GM12878 (cell line): ENCODE results near the gene FAS. TPM values are rescaled to one million over a fixed set of nuclear protein-coding genes. Genes with fewer than 3 reads are reported as not detected.

Experiments
- BCL11A ChIP-seq: IDR thresholded peaks from 2 replicates; pipeline ENCODE4 v1.6.1; 2011; ENCODE audit warnings: low read depth, low read length
- BRCA1 ChIP-seq: IDR thresholded peaks from 2 replicates; pipeline ENCODE4 v1.6.1; 2011; ENCODE audit warnings: low read depth, low read length, improper control_type of control experiment
- CHD2 ChIP-seq: IDR thresholded peaks from 2 replicates; pipeline ENCODE4 v1.6.1; 2011; ENCODE audit warnings: low read depth, low read length, improper control_type of control experiment, borderline replicate concordance
- CREB1 ChIP-seq: IDR thresholded peaks from 2 replicates; pipeline ENCODE4 v1.6.1; 2012; ENCODE audit warnings: low read depth, mild to moderate bottlenecking, inconsistent platforms
- ESRRA ChIP-seq: IDR thresholded peaks from 2 replicates; pipeline ENCODE4 v1.6.1; 2012; ENCODE audit warnings: mild to moderate bottlenecking, low read length, improper control_type of control experiment
- GABPA ChIP-seq: IDR thresholded peaks from 2 replicates; pipeline ENCODE4 v1.6.1; 2014; ENCODE audit warnings: antibody characterized with exemption, low read depth, mild to moderate bottlenecking, inconsistent platforms
- GATAD2B ChIP-seq: fragments of 450-650 bp; conservative IDR thresholded peaks from 2 replicates; pipeline ENCODE4 v1.6.1; 2017; ENCODE audit warnings: low read depth, mild to moderate bottlenecking, moderate library complexity
- HDAC6 ChIP-seq: fragments of 200-600 bp; sonication (generic); IDR thresholded peaks from one replicate; pipeline ENCODE4 v1.8.0; 2017; ENCODE audit warnings: antibody characterized with exemption; ENCODE audit not compliant: unreplicated experiment
- HDGF ChIP-seq: fragments of 450-650 bp; IDR thresholded peaks from 2 replicates; pipeline ENCODE4 v1.6.1; 2016; ENCODE audit warnings: antibody characterized with exemption
- MTA3 ChIP-seq: IDR thresholded peaks from 2 replicates; pipeline ENCODE4 v1.6.1; 2012; ENCODE audit warnings: low read length, inconsistent platforms, borderline replicate concordance
- MYB ChIP-seq: fragments of 150-350 bp; IDR thresholded peaks from 2 replicates; pipeline ENCODE4 v1.6.1; 2014; ENCODE audit warnings: mild to moderate bottlenecking, low read depth, low read length, borderline replicate concordance
- NFYA ChIP-seq: IDR thresholded peaks from 2 replicates; pipeline ENCODE4 v1.6.1; 2011; ENCODE audit warnings: low read depth, mild to moderate bottlenecking, low read length, improper control_type of control experiment, borderline replicate concordance
- NR2F1 ChIP-seq: fragments of 450-650 bp; conservative IDR thresholded peaks from 2 replicates; pipeline ENCODE4 v1.6.1; 2017; ENCODE audit warnings: mild to moderate bottlenecking
- NRF1 ChIP-seq: conservative IDR thresholded peaks from 2 replicates; pipeline ENCODE4 v1.6.1; 2011; ENCODE audit warnings: mild to moderate bottlenecking, low read depth, low read length, improper control_type of control experiment
- POLR2A ChIP-seq: IDR thresholded peaks from 2 replicates; pipeline ENCODE4 v1.6.1; 2011; ENCODE audit warnings: low read depth, mild to moderate bottlenecking, low read length
- RELA ChIP-seq: fragments of 450-650 bp; IDR thresholded peaks from 2 replicates; pipeline ENCODE4 v1.8.0; 2014; ENCODE audit warnings: borderline replicate concordance; ENCODE audit not compliant: partially characterized antibody
- RUNX3 ChIP-seq: IDR thresholded peaks from 2 replicates; pipeline ENCODE4 v1.6.1; 2012; ENCODE audit warnings: low read length, inconsistent platforms
- SMC3 ChIP-seq: IDR thresholded peaks from 2 replicates; pipeline ENCODE4 v1.6.1; 2011; ENCODE audit warnings: low read length, improper control_type of control experiment, borderline replicate concordance
- SREBF2 ChIP-seq: IDR thresholded peaks from 2 replicates; pipeline ENCODE4 v1.6.1; 2012; ENCODE audit warnings: mild to moderate bottlenecking, low read length
- TCF12 ChIP-seq: IDR thresholded peaks from 2 replicates; pipeline ENCODE4 v1.6.1; 2011; ENCODE audit warnings: low read depth, mild to moderate bottlenecking, low read length
- ZZZ3 ChIP-seq: IDR thresholded peaks from 2 replicates; pipeline ENCODE4 v1.6.1; 2011; ENCODE audit warnings: low read depth; ENCODE audit not compliant: control insufficient read depth, insufficient read length
- polyA plus RNA-seq, 11 experiments: library from polyadenylated mRNA; depleted of rRNA in 4 of 11; unstranded in 6 of 11; stranded (reverse) in 5 of 11; fragments of >200 nt; fragmentation: Nextera tagmentation in 4 of 11; fragmentation: Illumina TruSeq in 1 of 11; extraction: Ambion mirVana in 4 of 11; extraction: Trizol in 1 of 11; gene quantifications; 1 replicate in 1 of 11; 2 replicates in 10 of 11; pipeline versions ENCODE4 v1.2.1 to v1.2.3, GENCODE V29; 2011 to 2016; ENCODE audit warnings: inconsistent platforms in 2 of 11, missing spikeins in 2 of 11, low read depth in 1 of 11
- total RNA-seq, 4 experiments: library from RNA; depleted of rRNA in 3 of 4; stranded (reverse); fragments of >200 nt in 3 of 4; fragmentation: Illumina TruSeq in 1 of 4; extraction: Trizol in 1 of 4; gene quantifications; 2 replicates each; pipeline versions ENCODE4 v1.2.1 to v1.2.3, GENCODE V29; 2013 to 2021
- TF ChIP-seq, protein P1 (sequence below): IDR thresholded peaks from 2 replicates; pipeline ENCODE4 v1.6.1; 2012; ENCODE audit warnings: low read depth, low read length, improper control_type of control experiment
- TF ChIP-seq, protein P2 (sequence below): fragments of 450-650 bp; IDR thresholded peaks from 2 replicates; pipeline ENCODE4 v1.6.1; 2016; ENCODE audit warnings: mild to moderate bottlenecking, moderate library complexity, borderline replicate concordance
- TF ChIP-seq, protein P3 (sequence below): fragments of 450-650 bp; IDR thresholded peaks from 2 replicates; pipeline ENCODE4 v1.6.1; 2016; ENCODE audit warnings: mild to moderate bottlenecking
- TF ChIP-seq, protein P4 (sequence below): fragments of 450-650 bp; IDR thresholded peaks from 2 replicates; pipeline ENCODE4 v1.6.1; 2017; ENCODE audit warnings: mild to moderate bottlenecking, low read depth, inconsistent platforms; ENCODE audit not compliant: poor library complexity, severe bottlenecking

The FAS gene
- total and polyA plus RNA-seq, 10 of the 15 experiments (the other 5 are each of a cell fraction or from before 2014, with no cell fraction given), result 50.1 to 147 (median 69.9) TPM

DNA sequence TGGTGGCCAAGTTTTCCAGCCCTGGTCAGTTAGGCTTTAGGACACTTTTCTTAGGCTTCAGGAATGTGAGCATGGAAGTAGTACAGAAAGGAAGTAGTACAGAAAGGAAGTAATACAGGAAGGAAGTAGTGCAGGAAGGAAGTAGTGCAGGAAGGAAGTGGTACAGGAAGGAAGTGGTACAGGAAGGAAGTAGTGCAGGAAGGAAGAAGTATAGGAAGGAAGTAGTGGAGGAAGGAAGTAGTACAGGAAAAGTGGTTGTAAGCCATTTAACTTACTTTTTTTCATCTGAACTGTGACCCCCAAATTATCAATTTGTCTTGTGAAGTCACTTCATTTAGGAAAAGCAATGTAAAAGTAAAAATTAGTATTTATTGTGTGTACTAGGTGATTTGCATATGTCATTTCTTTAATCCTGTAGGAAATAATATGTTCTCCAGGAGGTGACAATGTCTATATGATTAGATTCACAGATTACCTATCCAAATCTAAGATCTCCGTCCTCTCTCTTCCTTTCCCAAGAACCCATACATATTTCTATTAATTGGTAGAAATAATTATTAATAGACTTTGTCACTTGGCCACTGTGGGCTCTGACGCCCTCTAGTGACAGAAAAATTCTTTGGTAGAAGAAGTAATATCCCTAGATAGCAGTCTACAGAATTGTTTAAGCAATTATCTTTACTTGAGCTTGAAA lies 3.9 kb upstream of the FAS start (continued):
- no peak for TF ChIP-seq NR2F1
- TF ChIP-seq BCL11A, result no peak
- TF ChIP-seq HDAC6, result no peak
- TF ChIP-seq, protein P1, sequence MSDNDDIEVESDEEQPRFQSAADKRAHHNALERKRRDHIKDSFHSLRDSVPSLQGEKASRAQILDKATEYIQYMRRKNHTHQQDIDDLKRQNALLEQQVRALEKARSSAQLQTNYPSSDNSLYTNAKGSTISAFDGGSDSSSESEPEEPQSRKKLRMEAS, result no peak
- TF ChIP-seq GABPA, result no peak
- TF ChIP-seq SMC3, result peak; percentile 77; the same call in 1 of the 2 replicates
- no peak for TF ChIP-seq CREB1
- TF ChIP-seq MYB, result no peak
- TF ChIP-seq POLR2A, result no peak
- TF ChIP-seq GATAD2B, result no peak
- TF ChIP-seq NFYA, result no peak
- TF ChIP-seq, protein P2, sequence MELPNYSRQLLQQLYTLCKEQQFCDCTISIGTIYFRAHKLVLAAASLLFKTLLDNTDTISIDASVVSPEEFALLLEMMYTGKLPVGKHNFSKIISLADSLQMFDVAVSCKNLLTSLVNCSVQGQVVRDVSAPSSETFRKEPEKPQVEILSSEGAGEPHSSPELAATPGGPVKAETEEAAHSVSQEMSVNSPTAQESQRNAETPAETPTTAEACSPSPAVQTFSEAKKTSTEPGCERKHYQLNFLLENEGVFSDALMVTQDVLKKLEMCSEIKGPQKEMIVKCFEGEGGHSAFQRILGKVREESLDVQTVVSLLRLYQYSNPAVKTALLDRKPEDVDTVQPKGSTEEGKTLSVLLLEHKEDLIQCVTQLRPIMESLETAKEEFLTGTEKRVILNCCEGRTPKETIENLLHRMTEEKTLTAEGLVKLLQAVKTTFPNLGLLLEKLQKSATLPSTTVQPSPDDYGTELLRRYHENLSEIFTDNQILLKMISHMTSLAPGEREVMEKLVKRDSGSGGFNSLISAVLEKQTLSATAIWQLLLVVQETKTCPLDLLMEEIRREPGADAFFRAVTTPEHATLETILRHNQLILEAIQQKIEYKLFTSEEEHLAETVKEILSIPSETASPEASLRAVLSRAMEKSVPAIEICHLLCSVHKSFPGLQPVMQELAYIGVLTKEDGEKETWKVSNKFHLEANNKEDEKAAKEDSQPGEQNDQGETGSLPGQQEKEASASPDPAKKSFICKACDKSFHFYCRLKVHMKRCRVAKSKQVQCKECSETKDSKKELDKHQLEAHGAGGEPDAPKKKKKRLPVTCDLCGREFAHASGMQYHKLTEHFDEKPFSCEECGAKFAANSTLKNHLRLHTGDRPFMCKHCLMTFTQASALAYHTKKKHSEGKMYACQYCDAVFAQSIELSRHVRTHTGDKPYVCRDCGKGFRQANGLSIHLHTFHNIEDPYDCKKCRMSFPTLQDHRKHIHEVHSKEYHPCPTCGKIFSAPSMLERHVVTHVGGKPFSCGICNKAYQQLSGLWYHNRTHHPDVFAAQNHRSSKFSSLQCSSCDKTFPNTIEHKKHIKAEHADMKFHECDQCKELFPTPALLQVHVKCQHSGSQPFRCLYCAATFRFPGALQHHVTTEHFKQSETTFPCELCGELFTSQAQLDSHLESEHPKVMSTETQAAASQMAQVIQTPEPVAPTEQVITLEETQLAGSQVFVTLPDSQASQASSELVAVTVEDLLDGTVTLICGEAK, result no peak
- TF ChIP-seq RUNX3, result peak; percentile 61
- no peak for TF ChIP-seq TCF12
- TF ChIP-seq MTA3, result no peak
- TF ChIP-seq HDGF, result no peak
- no peak for TF ChIP-seq SREBF2
- TF ChIP-seq NRF1, result no peak
- TF ChIP-seq ZZZ3, result no peak
- TF ChIP-seq CHD2, result no peak
- no peak for TF ChIP-seq RELA
- TF ChIP-seq BRCA1, result no peak
- TF ChIP-seq, protein P3, sequence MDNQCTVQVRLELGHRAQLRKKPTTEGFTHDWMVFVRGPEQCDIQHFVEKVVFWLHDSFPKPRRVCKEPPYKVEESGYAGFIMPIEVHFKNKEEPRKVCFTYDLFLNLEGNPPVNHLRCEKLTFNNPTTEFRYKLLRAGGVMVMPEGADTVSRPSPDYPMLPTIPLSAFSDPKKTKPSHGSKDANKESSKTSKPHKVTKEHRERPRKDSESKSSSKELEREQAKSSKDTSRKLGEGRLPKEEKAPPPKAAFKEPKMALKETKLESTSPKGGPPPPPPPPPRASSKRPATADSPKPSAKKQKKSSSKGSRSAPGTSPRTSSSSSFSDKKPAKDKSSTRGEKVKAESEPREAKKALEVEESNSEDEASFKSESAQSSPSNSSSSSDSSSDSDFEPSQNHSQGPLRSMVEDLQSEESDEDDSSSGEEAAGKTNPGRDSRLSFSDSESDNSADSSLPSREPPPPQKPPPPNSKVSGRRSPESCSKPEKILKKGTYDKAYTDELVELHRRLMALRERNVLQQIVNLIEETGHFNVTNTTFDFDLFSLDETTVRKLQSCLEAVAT, result no peak
- TF ChIP-seq, protein P4, sequence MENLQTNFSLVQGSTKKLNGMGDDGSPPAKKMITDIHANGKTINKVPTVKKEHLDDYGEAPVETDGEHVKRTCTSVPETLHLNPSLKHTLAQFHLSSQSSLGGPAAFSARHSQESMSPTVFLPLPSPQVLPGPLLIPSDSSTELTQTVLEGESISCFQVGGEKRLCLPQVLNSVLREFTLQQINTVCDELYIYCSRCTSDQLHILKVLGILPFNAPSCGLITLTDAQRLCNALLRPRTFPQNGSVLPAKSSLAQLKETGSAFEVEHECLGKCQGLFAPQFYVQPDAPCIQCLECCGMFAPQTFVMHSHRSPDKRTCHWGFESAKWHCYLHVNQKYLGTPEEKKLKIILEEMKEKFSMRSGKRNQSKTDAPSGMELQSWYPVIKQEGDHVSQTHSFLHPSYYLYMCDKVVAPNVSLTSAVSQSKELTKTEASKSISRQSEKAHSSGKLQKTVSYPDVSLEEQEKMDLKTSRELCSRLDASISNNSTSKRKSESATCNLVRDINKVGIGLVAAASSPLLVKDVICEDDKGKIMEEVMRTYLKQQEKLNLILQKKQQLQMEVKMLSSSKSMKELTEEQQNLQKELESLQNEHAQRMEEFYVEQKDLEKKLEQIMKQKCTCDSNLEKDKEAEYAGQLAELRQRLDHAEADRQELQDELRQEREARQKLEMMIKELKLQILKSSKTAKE, result no peak
- TF ChIP-seq ESRRA, result no peak
